Stomach (tissue), 9 donors: ENCODE data around the gene SELE. TPM values are rescaled to one million over a fixed set of nuclear protein-coding genes. Genes with fewer than 3 reads are reported as not detected.

Experiments
- DNase-seq, 2 donors: peaks; one replicate each; pipeline versions ENCODE4 v3.0.0 to v3.0.0-alpha.2; 2013 to 2019
- H3K27ac ChIP-seq, 5 donors: fragments of 200-600 bp in 4 of 5; sonication (generic) in 4 of 5; one replicate each; pipeline ENCODE4 v1.5.1; 2013 to 2019; ENCODE audit warnings: mild to moderate bottlenecking in 1 of 5, moderate library complexity in 1 of 5
- H3K27me3 ChIP-seq, 3 donors: fragments of 200-600 bp; sonication (generic); one replicate each; pipeline ENCODE4 v1.5.1; 2017 to 2019; ENCODE audit warnings: mixed run types in 1 of 3
- H3K36me3 ChIP-seq, 4 donors: fragments of 200-600 bp; sonication (generic); 1 replicate in 3 of 4; 2 replicates in 1 of 4; pipeline ENCODE4 v1.5.1; 2016 to 2019
- H3K4me1 ChIP-seq, 4 donors: fragments of 200-600 bp; sonication (generic); one replicate each; pipeline ENCODE4 v1.5.1; 2016 to 2019
- H3K4me3 ChIP-seq, 4 donors: fragments of 200-600 bp; sonication (generic) in 3 of 4; one replicate each; pipeline ENCODE4 v1.5.1; 2016 to 2019; ENCODE audit warnings: mild to moderate bottlenecking in 1 of 4
- H3K9me3 ChIP-seq, 4 donors: fragments of 200-600 bp; sonication (generic); one replicate each; pipeline ENCODE4 v1.5.1; 2016 to 2019
- EP300 ChIP-seq: sonication (generic); formaldehyde crosslinking; IDR thresholded peaks from one replicate; pipeline ENCODE4 v1.6.1; 2017; ENCODE audit warnings: antibody characterized with exemption
- POLR2A ChIP-seq, 4 donors: fragments of 450-650 bp; IDR thresholded peaks; one replicate each; pipeline ENCODE4 v1.6.1; 2016; ENCODE audit warnings: antibody characterized with exemption in 4 of 4, control low read depth in 2 of 4, mild to moderate bottlenecking in 1 of 4, moderate library complexity in 1 of 4
- POLR2AphosphoS5 ChIP-seq, 3 donors: sonication (generic); formaldehyde crosslinking; IDR thresholded peaks; one replicate each; pipeline ENCODE4 v1.6.1; 2016; ENCODE audit warnings: antibody characterized with exemption in 3 of 3
- WGBS, 5 donors: extraction: QIAGEN DNeasy Blood & Tissue Kit in 3 of 5; methylation state at CpG; one replicate each; pipeline versions ENCODE4 v1.1.5 to v1.1.7; 2013 to 2018; 5-methylcytosine and 5-hydroxymethylcytosine counted together
- intact Hi-C: fragments of 100-400 bp; cut with DNase I; formaldehyde crosslinking; loops from one replicate; pipeline ENCODE4 v1.15.1; 2023; ENCODE audit warnings: low total_unique reads
- polyA plus RNA-seq, 3 donors: library from polyadenylated mRNA; stranded (reverse); fragments of 200-250 nt; gene quantifications; one replicate each; pipeline ENCODE4 v1.2.3, GENCODE V29; 2013
- total RNA-seq, 5 donors: library from RNA; depleted of rRNA; stranded (reverse); fragments of >200 nt; gene quantifications; one replicate each; pipeline versions ENCODE4 v1.1.0 to v1.2.3, GENCODE V29; 2014 to 2016
- TF ChIP-seq, protein P1 (sequence below), 7 experiments: fragments of 450-650 bp in 4 of 7; fragments of 200-600 bp in 3 of 7; sonication (generic) in 3 of 7; IDR thresholded peaks; one replicate each; pipeline ENCODE4 v1.5.1; 2016 to 2019; ENCODE audit warnings: antibody characterized with exemption in 7 of 7, control low read depth in 2 of 7, mild to moderate bottlenecking in 1 of 7
- donor health status: healthy with polysubstance abuse.
- donor health status: Bipolar disorder and iron deficiency.
- donor health status: healthy.

SELE gene
- total and polyA plus RNA-seq, 8 donors, result 0.29 to 0.87 (median 0.50) TPM; not detected in 2

DNA sequence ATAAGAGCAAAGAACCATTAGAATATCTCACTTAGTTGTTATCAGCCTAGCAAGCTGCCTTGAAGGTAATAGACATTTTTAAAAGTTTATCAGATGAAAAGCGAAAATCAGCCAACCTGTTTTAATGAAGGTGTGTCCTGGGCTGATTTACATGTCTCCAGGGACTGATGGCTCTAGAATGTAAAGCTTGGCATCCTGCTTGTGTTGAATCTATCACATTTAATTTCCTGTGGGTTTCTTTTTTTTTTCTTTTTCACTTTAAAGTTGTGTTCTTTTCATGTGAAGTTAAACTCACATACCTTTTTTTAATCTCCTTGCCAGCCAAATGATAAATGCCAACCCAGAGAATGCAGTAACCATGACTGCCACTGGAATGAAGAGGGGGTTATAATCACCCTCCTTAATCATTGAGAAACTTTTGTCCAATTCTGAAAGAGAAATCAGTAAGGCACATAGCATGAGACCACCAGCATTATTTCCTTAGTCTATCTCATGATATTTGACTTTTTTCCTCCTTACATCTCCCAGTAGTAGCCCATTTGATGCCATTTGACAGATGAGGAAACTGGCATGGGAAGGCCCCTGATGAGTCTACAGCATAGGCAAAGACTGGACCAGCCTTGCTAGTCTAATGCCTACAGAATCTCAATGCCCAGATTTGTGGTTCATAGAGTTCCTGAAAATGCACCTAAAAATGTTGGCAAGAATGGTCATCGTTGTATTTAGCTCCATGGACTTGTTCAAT is 32.4 kb downstream of the SELE start:
- Histone ChIP-seq H3K36me3 (no peaks in the 10 kb centered on the region), H3K4me3 (no peak overlapping the region), H3K27me3 (no peaks in the 10 kb centered on the region), H3K9me3 (no peaks in the 10 kb centered on the region), H3K27ac (no peak overlapping the region), H3K4me1 (no peaks in the 10 kb centered on the region)
- intact Hi-C loops, result loop anchor here (10.0 kb wide), 1 partner anchor 97 kb away; no protein-coding TSS in a partner anchor
- TF ChIP-seq POLR2A (IDR thresholded peaks at IDR 0.05) (no peak), POLR2AphosphoS5 (IDR thresholded peaks at IDR 0.05) (no peak), EP300 (no peak)
- TF ChIP-seq, protein P1, sequence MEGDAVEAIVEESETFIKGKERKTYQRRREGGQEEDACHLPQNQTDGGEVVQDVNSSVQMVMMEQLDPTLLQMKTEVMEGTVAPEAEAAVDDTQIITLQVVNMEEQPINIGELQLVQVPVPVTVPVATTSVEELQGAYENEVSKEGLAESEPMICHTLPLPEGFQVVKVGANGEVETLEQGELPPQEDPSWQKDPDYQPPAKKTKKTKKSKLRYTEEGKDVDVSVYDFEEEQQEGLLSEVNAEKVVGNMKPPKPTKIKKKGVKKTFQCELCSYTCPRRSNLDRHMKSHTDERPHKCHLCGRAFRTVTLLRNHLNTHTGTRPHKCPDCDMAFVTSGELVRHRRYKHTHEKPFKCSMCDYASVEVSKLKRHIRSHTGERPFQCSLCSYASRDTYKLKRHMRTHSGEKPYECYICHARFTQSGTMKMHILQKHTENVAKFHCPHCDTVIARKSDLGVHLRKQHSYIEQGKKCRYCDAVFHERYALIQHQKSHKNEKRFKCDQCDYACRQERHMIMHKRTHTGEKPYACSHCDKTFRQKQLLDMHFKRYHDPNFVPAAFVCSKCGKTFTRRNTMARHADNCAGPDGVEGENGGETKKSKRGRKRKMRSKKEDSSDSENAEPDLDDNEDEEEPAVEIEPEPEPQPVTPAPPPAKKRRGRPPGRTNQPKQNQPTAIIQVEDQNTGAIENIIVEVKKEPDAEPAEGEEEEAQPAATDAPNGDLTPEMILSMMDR (IDR thresholded peaks at IDR 0.05), result no peak
- 55 to 79% (median 72%) methylated on average over 2 of the region's 2 CpGs for WGBS, 5 donors
- no peak for DNase-seq

DNA sequence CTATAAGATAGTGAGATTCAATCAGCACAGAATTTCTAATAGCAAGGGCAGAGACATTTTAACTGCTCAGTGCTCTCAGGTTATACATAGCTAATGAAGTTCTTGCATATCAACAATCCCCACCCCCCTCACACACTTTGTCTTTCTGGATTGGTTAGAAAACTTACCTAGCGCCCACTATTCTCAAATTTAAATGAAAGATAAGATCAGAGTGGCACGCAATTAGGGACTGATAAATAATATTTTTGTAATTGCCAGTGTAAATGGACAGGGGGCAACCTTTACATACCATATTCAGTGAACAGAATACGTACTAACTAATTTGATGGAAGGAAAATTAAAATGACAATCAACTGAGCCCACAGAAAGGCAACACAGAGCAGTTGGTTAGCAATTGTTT is 34.2 kb downstream of the SELE start:
- H3K27me3 ChIP-seq, result no peaks in the 10 kb centered on the region
- H3K27ac ChIP-seq, result no peak overlapping the region
- no peaks in the 10 kb centered on the region for H3K36me3 ChIP-seq
- H3K4me1 ChIP-seq, result peaks cover 0 to 11% (median 0%) of the 10 kb centered on the region in 4 donors
- no peaks in the 10 kb centered on the region for H3K9me3 ChIP-seq
- DNase-seq, result no peak
- 38 to 63% (median 57%) methylated on average over 3 of the region's 3 CpGs for WGBS, 5 donors
- H3K4me3 ChIP-seq, result no peak overlapping the region
- TF ChIP-seq, protein P1 (IDR thresholded peaks at IDR 0.05), result no peak
- TF ChIP-seq EP300 (no peak), POLR2A (IDR thresholded peaks at IDR 0.05) (no peak), POLR2AphosphoS5 (IDR thresholded peaks at IDR 0.05) (no peak)
- intact Hi-C loops, result loop anchor here (10.0 kb wide), 1 partner anchor 95 kb away; no protein-coding TSS in a partner anchor

DNA sequence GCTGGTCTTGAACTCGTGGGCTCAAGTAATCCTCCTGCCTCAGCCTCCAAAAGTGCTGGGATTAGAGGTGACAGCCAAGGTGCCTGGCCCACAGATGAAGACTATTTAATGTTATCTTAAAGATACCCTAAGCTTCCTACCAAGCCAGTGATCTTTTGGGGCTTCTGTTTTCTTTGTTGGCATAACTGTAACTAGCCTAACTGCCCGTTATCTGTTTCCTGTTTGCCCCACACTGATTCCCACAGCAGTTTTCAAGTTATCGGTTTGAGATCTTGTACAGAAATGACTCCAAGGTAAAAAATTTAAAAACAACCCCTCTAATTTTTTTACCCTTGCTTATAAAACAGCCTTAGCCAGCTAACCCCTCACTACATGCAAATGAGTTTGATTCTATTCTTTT is 34.9 kb downstream of the SELE start:
- Histone ChIP-seq H3K4me1 (peaks cover 0 to 15% (median 0%) of the 10 kb centered on the region in 4 donors), H3K36me3 (no peaks in the 10 kb centered on the region), H3K4me3 (no peak overlapping the region), H3K27me3 (no peaks in the 10 kb centered on the region), H3K27ac (no peak overlapping the region), H3K9me3 (no peaks in the 10 kb centered on the region)
- 54 to 67% (median 62%) methylated on average over 3 of the region's 3 CpGs for WGBS, 5 donors
- TF ChIP-seq EP300 (no peak), POLR2A (IDR thresholded peaks at IDR 0.05) (no peak), POLR2AphosphoS5 (IDR thresholded peaks at IDR 0.05) (no peak)
- TF ChIP-seq, protein P1 (IDR thresholded peaks at IDR 0.05), result no peak
- no peak for DNase-seq
- intact Hi-C loops, result no loop called here

DNA sequence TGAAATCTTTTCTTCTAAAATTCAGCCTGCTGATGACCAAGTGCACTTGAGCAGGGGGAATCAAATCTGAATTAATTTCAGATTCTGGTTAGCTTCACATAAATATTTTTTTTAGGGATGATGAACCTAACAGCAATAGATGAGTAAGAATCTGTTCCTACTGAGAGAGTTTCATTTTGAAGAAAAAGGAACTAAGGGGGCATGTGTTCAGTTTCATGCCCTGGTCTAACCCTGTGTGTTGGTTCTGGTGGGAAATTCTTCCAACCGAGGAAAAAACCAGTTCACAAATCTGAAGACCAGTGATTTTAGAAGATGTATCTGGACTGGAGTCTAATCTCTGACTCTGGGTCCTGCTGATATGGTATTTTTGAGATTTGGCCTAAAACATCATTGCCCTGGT is 36.1 kb downstream of the SELE start:
- no peaks in the 10 kb centered on the region for H3K9me3 ChIP-seq
- H3K4me3 ChIP-seq, result no peak overlapping the region
- H3K27me3 ChIP-seq, result no peaks in the 10 kb centered on the region
- DNase-seq, result no peak
- no peaks in the 10 kb centered on the region for H3K36me3 ChIP-seq
- intact Hi-C loops, result no loop called here
- H3K4me1 ChIP-seq, result peaks cover 0 to 20% (median 0%) of the 10 kb centered on the region in 4 donors
- TF ChIP-seq, protein P1 (IDR thresholded peaks at IDR 0.05), result no peak
- TF ChIP-seq EP300 (no peak), POLR2A (IDR thresholded peaks at IDR 0.05) (no peak), POLR2AphosphoS5 (IDR thresholded peaks at IDR 0.05) (no peak)
- H3K27ac ChIP-seq, result no peak overlapping the region
- 67 to 87% (median 77%) methylated on average over 1 of the region's 1 CpG for WGBS, 5 donors
